ENCODE data around the gene TRIM2.

The TRIM2 gene

DNA sequence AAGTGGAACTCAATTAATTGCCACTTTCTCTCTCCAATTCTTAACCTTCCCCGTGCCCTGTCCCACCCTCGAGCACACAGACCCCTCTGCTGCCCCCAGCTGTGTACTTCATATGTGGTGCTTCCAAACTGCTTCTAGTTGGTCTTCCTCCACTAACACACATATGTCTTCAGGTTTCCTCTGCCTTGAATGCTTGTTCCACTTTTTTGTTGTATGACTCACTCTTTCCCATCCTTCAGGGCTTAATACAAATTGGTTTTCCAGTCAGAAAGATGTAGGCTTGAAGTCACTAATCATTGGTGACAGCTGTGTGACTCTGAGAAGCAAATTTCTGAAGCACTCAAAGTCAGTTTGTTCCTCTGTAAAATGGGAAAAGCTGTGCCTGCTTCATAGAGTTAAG, 30.6 kb downstream of the TRIM2 start:
- Histone ChIP-seq H3K27me3 (ENCODE audit: insufficient read depth, poor library complexity, severe bottlenecking) (peaks cover 3% of the 10 kb centered on the region), H3K4me3 (replicated peaks; ENCODE audit: insufficient read depth, low read length) (no peak overlapping the region), H3K27ac (replicated peaks) (no peak overlapping the region)
- no peak for TF ChIP-seq GABPA (IDR thresholded peaks at IDR 0.05; ENCODE audit: low read depth)
- TF ChIP-seq, protein P1, sequence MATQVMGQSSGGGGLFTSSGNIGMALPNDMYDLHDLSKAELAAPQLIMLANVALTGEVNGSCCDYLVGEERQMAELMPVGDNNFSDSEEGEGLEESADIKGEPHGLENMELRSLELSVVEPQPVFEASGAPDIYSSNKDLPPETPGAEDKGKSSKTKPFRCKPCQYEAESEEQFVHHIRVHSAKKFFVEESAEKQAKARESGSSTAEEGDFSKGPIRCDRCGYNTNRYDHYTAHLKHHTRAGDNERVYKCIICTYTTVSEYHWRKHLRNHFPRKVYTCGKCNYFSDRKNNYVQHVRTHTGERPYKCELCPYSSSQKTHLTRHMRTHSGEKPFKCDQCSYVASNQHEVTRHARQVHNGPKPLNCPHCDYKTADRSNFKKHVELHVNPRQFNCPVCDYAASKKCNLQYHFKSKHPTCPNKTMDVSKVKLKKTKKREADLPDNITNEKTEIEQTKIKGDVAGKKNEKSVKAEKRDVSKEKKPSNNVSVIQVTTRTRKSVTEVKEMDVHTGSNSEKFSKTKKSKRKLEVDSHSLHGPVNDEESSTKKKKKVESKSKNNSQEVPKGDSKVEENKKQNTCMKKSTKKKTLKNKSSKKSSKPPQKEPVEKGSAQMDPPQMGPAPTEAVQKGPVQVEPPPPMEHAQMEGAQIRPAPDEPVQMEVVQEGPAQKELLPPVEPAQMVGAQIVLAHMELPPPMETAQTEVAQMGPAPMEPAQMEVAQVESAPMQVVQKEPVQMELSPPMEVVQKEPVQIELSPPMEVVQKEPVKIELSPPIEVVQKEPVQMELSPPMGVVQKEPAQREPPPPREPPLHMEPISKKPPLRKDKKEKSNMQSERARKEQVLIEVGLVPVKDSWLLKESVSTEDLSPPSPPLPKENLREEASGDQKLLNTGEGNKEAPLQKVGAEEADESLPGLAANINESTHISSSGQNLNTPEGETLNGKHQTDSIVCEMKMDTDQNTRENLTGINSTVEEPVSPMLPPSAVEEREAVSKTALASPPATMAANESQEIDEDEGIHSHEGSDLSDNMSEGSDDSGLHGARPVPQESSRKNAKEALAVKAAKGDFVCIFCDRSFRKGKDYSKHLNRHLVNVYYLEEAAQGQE (IDR thresholded peaks at IDR 0.05; ENCODE audit: insufficient replicate concordance, low read depth), result no peak
- TF ChIP-seq, protein P2, sequence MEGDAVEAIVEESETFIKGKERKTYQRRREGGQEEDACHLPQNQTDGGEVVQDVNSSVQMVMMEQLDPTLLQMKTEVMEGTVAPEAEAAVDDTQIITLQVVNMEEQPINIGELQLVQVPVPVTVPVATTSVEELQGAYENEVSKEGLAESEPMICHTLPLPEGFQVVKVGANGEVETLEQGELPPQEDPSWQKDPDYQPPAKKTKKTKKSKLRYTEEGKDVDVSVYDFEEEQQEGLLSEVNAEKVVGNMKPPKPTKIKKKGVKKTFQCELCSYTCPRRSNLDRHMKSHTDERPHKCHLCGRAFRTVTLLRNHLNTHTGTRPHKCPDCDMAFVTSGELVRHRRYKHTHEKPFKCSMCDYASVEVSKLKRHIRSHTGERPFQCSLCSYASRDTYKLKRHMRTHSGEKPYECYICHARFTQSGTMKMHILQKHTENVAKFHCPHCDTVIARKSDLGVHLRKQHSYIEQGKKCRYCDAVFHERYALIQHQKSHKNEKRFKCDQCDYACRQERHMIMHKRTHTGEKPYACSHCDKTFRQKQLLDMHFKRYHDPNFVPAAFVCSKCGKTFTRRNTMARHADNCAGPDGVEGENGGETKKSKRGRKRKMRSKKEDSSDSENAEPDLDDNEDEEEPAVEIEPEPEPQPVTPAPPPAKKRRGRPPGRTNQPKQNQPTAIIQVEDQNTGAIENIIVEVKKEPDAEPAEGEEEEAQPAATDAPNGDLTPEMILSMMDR (IDR thresholded peaks at IDR 0.05; ENCODE audit: insufficient read depth, low read length), result no peak
- no peak for TF ChIP-seq POLR2AphosphoS5 (IDR thresholded peaks at IDR 0.05; ENCODE audit: low read depth)
- TF ChIP-seq SPI1 (IDR thresholded peaks at IDR 0.05; ENCODE audit: borderline replicate concordance, low read depth), result no peak
- no peak for DNase-seq (ENCODE audit: low read depth in 1 of 2, low spot score in 1 of 2)

DNA sequence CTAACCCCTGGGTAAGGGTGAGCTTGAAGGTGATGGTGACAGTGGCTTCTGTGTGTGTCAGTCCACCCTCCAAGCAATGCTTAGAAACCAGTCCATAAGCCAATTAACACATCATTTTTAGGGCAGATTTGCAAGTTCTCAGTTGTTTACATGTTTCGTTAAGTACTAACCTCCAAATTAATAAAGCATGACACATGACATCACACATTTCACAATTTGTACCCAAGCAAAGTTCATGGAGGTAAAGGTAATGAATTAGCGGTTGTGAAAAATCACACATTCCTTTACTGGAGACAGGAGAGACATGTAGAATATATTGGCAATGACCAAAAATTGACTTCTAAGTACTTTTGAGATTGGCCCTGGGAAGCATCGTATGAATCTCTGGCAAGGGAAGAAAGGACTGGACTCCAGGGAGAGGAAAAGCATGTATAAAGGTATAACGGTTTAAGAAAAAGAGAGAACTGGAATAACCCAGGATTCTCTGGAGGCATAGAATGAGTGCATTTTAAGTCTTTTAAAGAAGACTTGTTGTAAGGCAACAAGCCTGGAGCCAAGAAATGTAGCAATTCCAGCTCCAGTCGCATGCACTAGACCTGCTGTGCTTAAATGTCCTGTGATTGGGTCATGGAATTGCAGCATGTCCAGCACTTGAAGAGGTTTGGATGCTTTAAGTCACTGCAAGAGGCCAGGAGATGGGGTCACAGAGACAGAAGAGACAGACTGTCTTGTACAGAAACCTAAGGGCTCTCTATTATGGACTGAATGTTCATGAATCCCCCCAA, 34.1 kb downstream of the TRIM2 start:
- H3K4me3 ChIP-seq (replicated peaks; ENCODE audit: insufficient read depth, low read length), result no peak overlapping the region
- TF ChIP-seq POLR2AphosphoS5 (IDR thresholded peaks at IDR 0.05; ENCODE audit: low read depth), result no peak
- TF ChIP-seq, protein P1 (IDR thresholded peaks at IDR 0.05; ENCODE audit: insufficient replicate concordance, low read depth), result no peak
- TF ChIP-seq SPI1 (IDR thresholded peaks at IDR 0.05; ENCODE audit: borderline replicate concordance, low read depth), result no peak
- TF ChIP-seq, protein P2 (IDR thresholded peaks at IDR 0.05; ENCODE audit: insufficient read depth, low read length), result no peak
- no peaks in the 10 kb centered on the region for H3K27me3 ChIP-seq (ENCODE audit: insufficient read depth, poor library complexity, severe bottlenecking)
- DNase-seq (ENCODE audit: low read depth in 1 of 2, low spot score in 1 of 2), result no peak
- no peak overlapping the region for H3K27ac ChIP-seq (replicated peaks)

DNA sequence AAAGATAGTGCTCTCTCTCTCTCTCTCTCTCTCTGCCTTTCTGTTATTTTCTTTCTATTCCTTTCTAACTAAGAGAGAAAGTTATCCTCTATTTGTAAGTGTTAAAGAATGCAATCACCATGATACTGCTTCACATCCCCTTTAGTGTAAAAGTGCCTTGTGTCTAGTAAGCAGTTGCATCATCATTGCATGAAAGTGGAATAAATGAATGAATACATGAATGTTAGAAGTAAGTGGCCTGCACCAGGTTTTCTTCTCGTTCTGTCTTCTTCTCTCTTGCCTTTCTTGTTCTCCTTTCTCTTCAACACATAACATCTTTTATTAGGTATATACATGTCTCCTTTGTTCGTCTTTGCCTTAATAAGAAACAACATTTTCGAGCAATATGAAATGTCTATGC, 35.2 kb downstream of the TRIM2 start:
- Histone ChIP-seq H3K27ac (replicated peaks) (no peak overlapping the region), H3K27me3 (ENCODE audit: insufficient read depth, poor library complexity, severe bottlenecking) (no peaks in the 10 kb centered on the region), H3K4me3 (replicated peaks; ENCODE audit: insufficient read depth, low read length) (no peak overlapping the region)
- DNase-seq (ENCODE audit: low read depth in 1 of 2, low spot score in 1 of 2), result no peak
- TF ChIP-seq, protein P2 (IDR thresholded peaks at IDR 0.05; ENCODE audit: insufficient read depth, low read length), result no peak
- TF ChIP-seq SPI1 (IDR thresholded peaks at IDR 0.05; ENCODE audit: borderline replicate concordance, low read depth) (no peak), POLR2AphosphoS5 (IDR thresholded peaks at IDR 0.05; ENCODE audit: low read depth) (no peak), GABPA (IDR thresholded peaks at IDR 0.05; ENCODE audit: low read depth) (no peak)
- TF ChIP-seq, protein P1 (IDR thresholded peaks at IDR 0.05; ENCODE audit: insufficient replicate concordance, low read depth), result no peak

Measured in HL-60 (cell line).